GM18909 (cell line): ENCODE results near the gene DOK3.

ENCODE experiments used
- ATAC-seq: cut with Tn5 transposase; IDR thresholded peaks from one replicate; pipeline ENCODE4 v1.9.1; 2021; ENCODE audit warnings: mild to moderate bottlenecking; ENCODE audit not compliant: unreplicated experiment, poor library complexity

The DOK3 gene

GRCh38 chr5:177501874-177502678 lies 7.5 kb downstream of the DOK3 start:
- ATAC-seq: no peak

GRCh38 chr5:177500685-177501522 lies 8.7 kb downstream of the DOK3 start:
- ATAC-seq: no peak

GRCh38 chr5:177499842-177500241 lies 9.8 kb downstream of the DOK3 start:
- ATAC-seq: no peak

- peak; percentile 1 for ATAC-seq
Measured at GRCh38 chr5:177498013-177498787, 11.4 kb downstream of the DOK3 start.

- ATAC-seq: peak; percentile 67
Measured at GRCh38 chr5:177497292-177498012, 12.2 kb downstream of the DOK3 start, which contains the start of gene PDLIM7. TSS of gene PDLIM7 (minus strand) at chr5:177497604. CDS start at chr5:177496512, 1,092 bp downstream.

GRCh38 chr5:177496727-177497291 lies 12.8 kb downstream of the DOK3 start:
- no peak for ATAC-seq

GRCh38 chr5:177496070-177496726 lies 13.4 kb downstream of the DOK3 start:
- no peak for ATAC-seq

- ATAC-seq: no peak
Measured at GRCh38 chr5:177495243-177496060, 14.2 kb downstream of the DOK3 start.

- no peak for ATAC-seq
Measured at GRCh38 chr5:177494346-177495195, 15.1 kb downstream of the DOK3 start.

GRCh38 chr5:177493795-177494345 lies 15.8 kb downstream of the DOK3 start:
- no peak for ATAC-seq

- ATAC-seq: no peak
Measured at GRCh38 chr5:177492841-177493240, 16.8 kb downstream of the DOK3 start.

- ATAC-seq: no peak
Measured at GRCh38 chr5:177491983-177492746, 17.5 kb downstream of the DOK3 start.

- ATAC-seq: no peak
Measured at GRCh38 chr5:177491429-177491945, 18.1 kb downstream of the DOK3 start.

GRCh38 chr5:177490992-177491391 lies 18.6 kb downstream of the DOK3 start:
- no peak for ATAC-seq

- ATAC-seq: no peak
Measured at GRCh38 chr5:177490311-177490991, 19.2 kb downstream of the DOK3 start.
